GM21381 (cell line): ENCODE measurements around the gene FAM131A.

ENCODE experiments used
- ATAC-seq: cut with Tn5 transposase; IDR thresholded peaks from one replicate; pipeline ENCODE4 v1.9.1; 2021; ENCODE audit warnings: mild to moderate bottlenecking, moderate library complexity; ENCODE audit not compliant: unreplicated experiment

Gene FAM131A

GRCh38 chr3:184315871-184316661, 21.3 kb upstream of the FAM131A start:
- no peak for ATAC-seq

GRCh38 chr3:184316792-184317191, 20.6 kb upstream of the FAM131A start:
- ATAC-seq: no peak

- ATAC-seq: no peak
These were observed 20.2 kb upstream of the FAM131A start for GRCh38 chr3:184317201-184317600.

- no peak for ATAC-seq
These were observed 17.3 kb upstream of the FAM131A start for GRCh38 chr3:184320104-184320445.

- ATAC-seq: no peak
These were observed 15.7 kb upstream of the FAM131A start for GRCh38 chr3:184321666-184322065.

- ATAC-seq: no peak
These were observed 14.5 kb upstream of the FAM131A start for GRCh38 chr3:184322731-184323487.

GRCh38 chr3:184323696-184324095, 13.7 kb upstream of the FAM131A start:
- ATAC-seq: no peak

GRCh38 chr3:184325269-184325668, 12.1 kb upstream of the FAM131A start:
- ATAC-seq: no peak

GRCh38 chr3:184325715-184326369, 11.6 kb upstream of the FAM131A start:
- ATAC-seq: no peak

- ATAC-seq: no peak
These were observed 10.2 kb upstream of the FAM131A start for GRCh38 chr3:184327171-184327570.

GRCh38 chr3:184328516-184328915, 8.9 kb upstream of the FAM131A start:
- no peak for ATAC-seq

- ATAC-seq: no peak
These were observed 4.9 kb upstream of the FAM131A start for GRCh38 chr3:184332370-184333090.

GRCh38 chr3:184333190-184333589, 4.2 kb upstream of the FAM131A start:
- ATAC-seq: no peak

- ATAC-seq: no peak
These were observed 3.7 kb upstream of the FAM131A start for GRCh38 chr3:184333700-184334099.

GRCh38 chr3:184334470-184335158, 2.8 kb upstream of the FAM131A start:
- no peak for ATAC-seq

- no peak for ATAC-seq
These were observed 2.1 kb upstream of the FAM131A start for GRCh38 chr3:184335291-184335660.

GRCh38 chr3:184335661-184336546, 1.5 kb upstream of the FAM131A start:
- peak; percentile 83 for ATAC-seq

GRCh38 chr3:184336547-184337398, 627 bp upstream of the FAM131A start:
- ATAC-seq: no peak

- ATAC-seq: no peak
These were observed 581 bp downstream of the FAM131A start for GRCh38 chr3:184337981-184338380.
